Measurements from ENCODE around the gene PLEKHA7.
"Not testable (repeated sequence)": the region's sequence is repeated elsewhere in the genome, so short reads cannot be mapped to it uniquely, and the experiment has no call there.

The PLEKHA7 gene

GRCh38 chr11:16976379-16976778 is 37.8 kb downstream of the PLEKHA7 start:
- no peak for TF ChIP-seq ZNF274 (IDR thresholded peaks at IDR 0.05; ENCODE audit: low read depth, low read length)
- no peak overlapping the region for H3K4me3 ChIP-seq (ENCODE audit: low read length)

DNA sequence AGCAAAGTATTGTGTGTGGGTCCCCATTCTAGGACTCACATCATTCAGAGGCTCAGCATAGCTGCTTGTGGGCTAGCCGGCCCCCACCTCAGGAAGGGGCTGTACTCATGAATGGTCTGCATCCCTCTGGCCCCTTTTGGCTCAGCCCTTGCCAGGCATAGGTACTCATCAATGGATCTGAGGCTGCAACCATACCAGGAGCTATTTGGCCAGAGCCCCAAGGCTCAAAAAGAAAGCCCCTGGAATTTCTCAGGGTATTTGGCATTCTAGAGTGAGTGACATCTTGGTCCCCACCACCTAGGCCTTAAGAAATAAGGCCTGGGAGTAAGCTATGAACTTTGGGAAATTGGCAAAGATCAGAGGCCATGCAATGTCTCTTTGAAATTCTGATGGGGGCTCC is 38.3 kb downstream of the PLEKHA7 start:
- H3K4me3 ChIP-seq (ENCODE audit: low read length), result no peak overlapping the region
- TF ChIP-seq ZNF274 (IDR thresholded peaks at IDR 0.05; ENCODE audit: low read depth, low read length), result no peak

DNA sequence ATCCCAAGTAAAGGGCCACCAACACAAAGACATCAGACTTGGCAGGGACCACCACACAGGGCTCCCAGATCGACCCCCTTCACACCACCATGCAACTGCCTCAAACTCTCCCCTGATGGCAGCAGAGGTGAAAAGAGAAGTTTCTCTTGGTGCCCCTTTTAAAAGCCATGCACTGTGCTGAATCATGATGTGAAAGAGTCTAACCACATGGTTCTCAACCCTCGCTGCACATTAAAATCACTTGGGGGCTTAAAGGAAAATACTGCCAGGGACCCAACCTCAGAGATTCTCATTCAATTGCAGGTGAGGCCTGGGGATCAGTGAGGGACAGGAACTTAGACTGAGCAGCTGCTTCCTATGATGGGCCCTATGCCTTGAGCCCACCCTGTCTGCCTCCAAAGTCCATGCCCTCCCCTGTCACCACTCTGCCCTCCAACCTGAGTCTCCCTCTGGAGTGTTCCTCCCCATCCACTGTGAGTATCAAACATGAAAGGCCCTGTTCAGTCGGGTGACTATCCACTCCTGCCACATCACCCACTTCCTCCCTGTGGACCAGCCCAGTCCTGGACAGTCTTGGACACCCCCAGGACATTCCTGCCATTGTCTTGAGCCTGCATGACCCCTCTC is 40.8 kb downstream of the PLEKHA7 start:
- H3K4me3 ChIP-seq (ENCODE audit: low read length), result no peak overlapping the region
- no peak for TF ChIP-seq ZNF274 (IDR thresholded peaks at IDR 0.05; ENCODE audit: low read depth, low read length)

- no peak for TF ChIP-seq ZNF274 (IDR thresholded peaks at IDR 0.05; ENCODE audit: low read depth, low read length)
- no peak overlapping the region for H3K4me3 ChIP-seq (ENCODE audit: low read length)
Observed at GRCh38 chr11:16969010-16969999, 44.9 kb downstream of the PLEKHA7 start.

DNA sequence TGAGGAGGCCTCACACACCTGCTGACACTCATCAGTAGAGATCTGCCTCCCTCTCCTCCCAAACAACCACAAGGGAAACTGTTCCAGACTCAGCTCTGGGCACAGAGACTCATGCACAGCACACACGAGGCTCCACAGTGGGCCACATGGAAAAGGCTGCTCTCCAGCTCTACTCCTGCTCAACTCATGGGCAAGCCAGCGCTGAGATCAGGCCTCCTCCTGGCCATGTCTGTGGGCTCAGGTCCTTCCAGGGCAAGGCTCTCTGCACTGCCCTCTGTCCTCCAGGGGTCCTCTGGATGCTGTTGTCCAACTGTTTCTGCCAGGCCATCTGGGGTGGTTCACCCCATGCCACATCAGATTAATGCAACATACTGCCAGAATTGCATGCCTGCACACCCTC is 46.0 kb downstream of the PLEKHA7 start:
- no peak overlapping the region for H3K4me3 ChIP-seq (ENCODE audit: low read length)
- no peak for TF ChIP-seq ZNF274 (IDR thresholded peaks at IDR 0.05; ENCODE audit: low read depth, low read length)

- TF ChIP-seq ZNF274 (IDR thresholded peaks at IDR 0.05; ENCODE audit: low read depth, low read length), result no peak
- no peak overlapping the region for H3K4me3 ChIP-seq (ENCODE audit: low read length)
Observed at GRCh38 chr11:16966930-16967671, 47.1 kb downstream of the PLEKHA7 start.

DNA sequence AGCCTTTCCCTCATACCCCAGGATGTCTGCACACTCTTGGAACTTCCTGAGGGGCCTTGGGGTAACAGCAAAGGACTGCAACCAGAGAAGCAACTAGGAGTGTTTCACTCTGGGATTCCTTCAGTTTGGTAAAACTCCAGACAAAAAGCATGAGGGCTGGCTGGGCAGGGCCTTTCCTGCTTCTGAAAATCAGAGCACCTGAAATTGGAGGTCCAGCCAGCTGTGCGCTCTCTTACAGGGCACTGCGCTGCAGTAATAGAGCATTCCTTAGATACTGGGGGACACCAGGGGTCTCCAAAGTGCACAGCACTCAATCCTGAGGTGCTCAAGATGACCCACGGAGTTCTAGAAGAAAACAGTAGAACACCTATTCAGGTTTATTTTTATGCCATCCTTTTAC is 49.7 kb downstream of the PLEKHA7 start:
- no peak for TF ChIP-seq ZNF274 (IDR thresholded peaks at IDR 0.05; ENCODE audit: low read depth, low read length)
- no peak overlapping the region for H3K4me3 ChIP-seq (ENCODE audit: low read length)

DNA sequence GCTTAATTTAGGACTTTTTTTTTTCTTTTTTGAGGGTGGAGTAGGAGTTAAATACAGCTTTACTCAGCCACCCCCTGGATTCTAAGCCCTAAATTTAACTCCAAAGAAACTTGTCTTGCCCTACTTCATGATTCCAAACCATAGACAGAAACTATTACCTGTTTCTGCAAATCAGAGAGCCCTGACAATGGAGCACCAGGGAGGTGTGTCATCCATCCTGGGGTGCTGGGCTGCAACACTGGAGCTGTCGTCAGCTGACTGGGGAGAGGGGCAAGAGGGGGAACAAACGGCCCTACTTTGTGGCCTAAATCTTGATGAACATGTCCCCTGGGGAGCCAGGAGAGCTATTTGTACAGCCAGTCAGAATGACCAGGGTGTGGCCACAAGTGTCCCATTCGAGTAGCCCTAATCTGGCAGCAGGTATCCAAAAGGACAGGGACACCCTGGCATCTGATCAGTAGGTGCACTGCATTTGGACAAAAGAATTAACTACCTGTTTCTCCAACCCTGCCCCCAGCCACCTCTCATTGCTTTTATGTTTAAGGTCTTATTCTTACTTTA is 50.8 kb downstream of the PLEKHA7 start:
- no peak for TF ChIP-seq ZNF274 (IDR thresholded peaks at IDR 0.05; ENCODE audit: low read depth, low read length)

DNA sequence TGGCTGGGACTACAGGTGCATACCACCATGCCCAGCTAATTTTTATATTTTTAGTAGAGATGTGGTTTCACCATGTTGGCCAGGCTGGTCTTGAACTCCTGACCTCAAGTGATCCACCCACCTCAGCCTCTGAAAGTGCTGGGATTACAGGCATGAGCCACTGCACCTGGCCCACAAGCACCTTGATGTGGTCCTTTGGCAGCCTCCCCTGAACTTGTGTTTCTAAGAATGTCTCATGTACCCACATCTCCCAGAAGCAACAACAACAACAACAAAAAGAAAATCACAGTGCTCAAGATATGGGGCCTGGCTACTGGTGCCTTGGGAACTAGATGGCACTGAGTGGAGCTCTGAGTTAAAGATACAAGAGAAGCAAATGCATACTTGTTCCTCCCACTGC is 51.6 kb downstream of the PLEKHA7 start:
- H3K4me3 ChIP-seq (ENCODE audit: low read length), result not testable (repeated sequence)

More for the DNA sequence above, 50.8 kb downstream of the PLEKHA7 start:
- no peak overlapping the region for H3K4me3 ChIP-seq (ENCODE audit: low read length)

GRCh38 chr11:16962146-16962545 is 52.1 kb downstream of the PLEKHA7 start:
- no peak overlapping the region for H3K4me3 ChIP-seq (ENCODE audit: low read length)
- TF ChIP-seq ZNF274 (IDR thresholded peaks at IDR 0.05; ENCODE audit: low read depth, low read length), result no peak

DNA sequence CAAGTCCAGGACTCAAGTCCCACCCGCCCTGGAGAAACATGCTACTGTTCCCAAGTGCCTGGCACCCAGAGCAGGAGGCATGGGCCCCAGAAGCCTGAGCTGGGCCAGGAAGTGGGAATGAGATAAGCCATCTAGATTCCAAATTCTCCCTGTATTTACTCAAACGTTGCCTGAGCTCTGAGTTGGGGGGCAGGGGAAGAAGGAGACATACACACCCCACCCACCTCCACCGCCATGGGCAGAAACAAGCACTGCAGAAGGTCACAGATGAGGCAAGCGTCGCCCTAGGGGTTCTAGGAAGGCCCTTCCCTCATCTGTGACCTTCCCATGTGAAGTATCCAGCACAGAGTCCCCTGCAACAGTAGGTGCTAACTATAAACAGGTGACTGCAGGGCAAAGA is 54.0 kb downstream of the PLEKHA7 start:
- no peak for TF ChIP-seq ZNF274 (IDR thresholded peaks at IDR 0.05; ENCODE audit: low read depth, low read length)
- H3K4me3 ChIP-seq (ENCODE audit: low read length), result no peak overlapping the region

DNA sequence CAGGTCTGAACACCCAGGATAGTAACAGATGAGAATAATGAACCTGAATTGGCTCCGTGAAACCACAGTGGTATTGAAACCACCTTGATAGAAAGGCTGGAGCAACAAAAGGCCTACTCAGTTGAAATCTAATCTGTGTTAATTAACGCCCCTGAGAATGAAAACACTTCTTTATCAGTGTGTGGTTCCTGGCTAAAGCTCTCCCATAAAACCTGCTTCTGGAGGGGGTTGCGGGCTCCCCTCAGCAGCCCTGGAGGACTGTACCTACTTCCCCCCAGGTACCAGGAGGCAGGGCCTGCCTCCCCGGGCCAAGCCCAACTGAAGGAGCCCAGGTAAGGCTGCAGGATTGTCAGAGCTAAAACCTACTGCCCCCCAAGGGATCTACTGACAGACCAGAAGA is 54.6 kb downstream of the PLEKHA7 start:
- H3K4me3 ChIP-seq (ENCODE audit: low read length), result no peak overlapping the region
- TF ChIP-seq ZNF274 (IDR thresholded peaks at IDR 0.05; ENCODE audit: low read depth, low read length), result no peak

- no peak for TF ChIP-seq ZNF274 (IDR thresholded peaks at IDR 0.05; ENCODE audit: low read depth, low read length)
- no peak overlapping the region for H3K4me3 ChIP-seq (ENCODE audit: low read length)
Observed at GRCh38 chr11:16958833-16959232, 55.4 kb downstream of the PLEKHA7 start.

GRCh38 chr11:16956538-16957153 is 57.6 kb downstream of the PLEKHA7 start:
- no peak for TF ChIP-seq ZNF274 (IDR thresholded peaks at IDR 0.05; ENCODE audit: low read depth, low read length)
- H3K4me3 ChIP-seq (ENCODE audit: low read length), result no peak overlapping the region
